GM12878 (cell line): ENCODE data around the gene CSTB. TPM values are rescaled to one million over a fixed set of nuclear protein-coding genes. Genes with fewer than 3 reads are reported as not detected.

Source experiments
- ATAC-seq: fragments of 200-7000 bp; cut with Tn5 transposase; 3 replicates; pipeline ENCODE4 v1.9.1; 2020; ENCODE audit warnings: mild to moderate bottlenecking, moderate library complexity
- BruUV-seq: library from RNA; stranded (reverse); fragments of 400-500 nt; replicated peaks from 2 replicates; lab custom pipeline; 2021; lab: Mats Ljungman, UMichigan
- CTCF ChIA-PET: fragments of 300-600 bp; sonication (Branson Sonifier 250); formaldehyde crosslinking; extraction: SDS; loops from one replicate; lab custom pipeline; 2021; ENCODE audit warnings: inconsistent platforms; lab: Yijun Ruan, JAX
- POLR2A ChIA-PET: fragments of 350-600 bp; formaldehyde crosslinking; extraction: SDS; loops from one replicate; lab custom pipeline; 2021; ENCODE audit warnings: inconsistent platforms; lab: Charles Lee
- RAD21 ChIA-PET: fragments of 300-600 bp; sonication (Branson Sonifier 250); formaldehyde crosslinking; loops from one replicate; lab custom pipeline; 2023; ENCODE audit warnings: antibody characterized with exemption; ENCODE audit not compliant: unreplicated experiment; lab: Charles Lee
- SMC1A ChIA-PET: fragments of 300-600 bp; sonication (Branson Sonifier 250); formaldehyde crosslinking; loops from one replicate; lab custom pipeline; 2023; ENCODE audit not compliant: unreplicated experiment, uncharacterized antibody; lab: Charles Lee
- DNase-seq: peaks from one replicate; pipeline ENCODE4 v3.0.0-alpha.2; 2011; ENCODE audit warnings: low read depth, low spot score
- FAIRE-seq: peaks from 3 replicates; lab custom pipeline; 2011; peaks lifted over from hg19 to GRCh38; lab: Jason Lieb, UNC
- H2AFZ ChIP-seq: 2 replicates; pipeline ENCODE4 v1.6.0; 2011; ENCODE audit warnings: low read depth, low read length, control low read depth; ENCODE audit not compliant: control insufficient read depth
- H3K27ac ChIP-seq: 2 replicates; pipeline ENCODE4 v1.5.1; 2011; ENCODE audit warnings: control low read depth; ENCODE audit not compliant: control insufficient read depth, insufficient read depth
- H3K27me3 ChIP-seq, 2 experiments: replicated peaks in 1 of 2; 2 replicates each; pipeline versions ENCODE4 v1.6.0 to v1.6.1; 2011; ENCODE audit warnings: low read length in 1 of 2; ENCODE audit not compliant: control insufficient read depth in 2 of 2, insufficient read depth in 2 of 2
- H3K36me3 ChIP-seq, 2 experiments: 2 replicates each; pipeline ENCODE4 v1.5.1; 2011; ENCODE audit warnings: low read length in 1 of 2; ENCODE audit not compliant: control insufficient read depth in 2 of 2, insufficient read depth in 2 of 2
- H3K4me1 ChIP-seq: 2 replicates; pipeline ENCODE4 v1.6.1; 2011; ENCODE audit warnings: mild to moderate bottlenecking, low read length, moderate library complexity, mixed read lengths; ENCODE audit not compliant: control insufficient read depth, insufficient read depth
- H3K4me2 ChIP-seq: 2 replicates; pipeline ENCODE4 v1.6.0; 2011; ENCODE audit warnings: control low read depth; ENCODE audit not compliant: control insufficient read depth, insufficient read depth
- H3K4me3 ChIP-seq: fragments of 200-600 bp; sonication (generic); 2 replicates; pipeline ENCODE4 v1.5.1; 2016
- H3K79me2 ChIP-seq: 2 replicates; pipeline ENCODE4 v1.6.0; 2011; ENCODE audit warnings: low read length; ENCODE audit not compliant: control insufficient read depth, insufficient read depth
- H3K9ac ChIP-seq: 2 replicates; pipeline ENCODE4 v1.8.0; 2011; ENCODE audit warnings: low read length, control low read depth, mixed read lengths; ENCODE audit not compliant: control insufficient read depth, insufficient read depth
- H3K9me3 ChIP-seq: replicated peaks from 3 replicates; pipeline ENCODE4 v1.5.1; 2011; ENCODE audit warnings: mild to moderate bottlenecking, low read length; ENCODE audit not compliant: control insufficient read depth, insufficient read depth
- H4K20me1 ChIP-seq: 2 replicates; pipeline ENCODE4 v1.6.0; 2011; ENCODE audit not compliant: control insufficient read depth, insufficient read depth
- ASH2L ChIP-seq: fragments of 300-600, 200-600 bp; sonication (generic); IDR thresholded peaks from 2 replicates; pipeline ENCODE4 v1.6.1; 2017; ENCODE audit warnings: low read depth, mild to moderate bottlenecking, borderline replicate concordance
- BCL11A ChIP-seq: IDR thresholded peaks from 2 replicates; pipeline ENCODE4 v1.6.1; 2011; ENCODE audit warnings: low read depth, low read length
- DPF2 ChIP-seq: fragments of 450-650 bp; IDR thresholded peaks from 2 replicates; pipeline ENCODE4 v1.6.1; 2017; ENCODE audit warnings: mild to moderate bottlenecking
- EED ChIP-seq: sonication (generic); IDR thresholded peaks from 2 replicates; pipeline ENCODE4 v1.6.1; 2016; ENCODE audit warnings: antibody characterized with exemption, low read depth
- EZH2 ChIP-seq: IDR thresholded peaks from 2 replicates; pipeline ENCODE4 v1.6.1; 2012; ENCODE audit warnings: low read depth, mild to moderate bottlenecking, control low read depth, inconsistent platforms, low read length, borderline replicate concordance; ENCODE audit not compliant: control insufficient read depth
- IKZF2 ChIP-seq, 2 experiments: fragments of 450-650 bp; IDR thresholded peaks; 2 replicates each; pipeline ENCODE4 v1.6.1; 2017; ENCODE audit warnings: mild to moderate bottlenecking in 2 of 2, moderate library complexity in 2 of 2
- MEF2A ChIP-seq: IDR thresholded peaks from 2 replicates; pipeline ENCODE4 v1.6.1; 2011; ENCODE audit warnings: low read depth, mild to moderate bottlenecking, low read length, moderate library complexity; ENCODE audit not compliant: insufficient read depth
- MTA3 ChIP-seq: IDR thresholded peaks from 2 replicates; pipeline ENCODE4 v1.6.1; 2012; ENCODE audit warnings: low read length, inconsistent platforms, borderline replicate concordance
- NRF1 ChIP-seq: conservative IDR thresholded peaks from 2 replicates; pipeline ENCODE4 v1.6.1; 2011; ENCODE audit warnings: mild to moderate bottlenecking, low read depth, low read length, improper control_type of control experiment
- TBL1XR1 ChIP-seq: IDR thresholded peaks from 2 replicates; pipeline ENCODE4 v1.6.1; 2012; ENCODE audit warnings: low read depth, low read length, improper control_type of control experiment
- WGBS: methylation state at CpG from one replicate; pipeline ENCODE4 v1.1.6; 2016; ENCODE audit warnings: low lambda C conversion rate; ENCODE audit not compliant: insufficient replicate concordance, insufficient coverage; ENCODE audit errors: missing lambda C conversion rate; 5-methylcytosine and 5-hydroxymethylcytosine counted together
- in situ Hi-C: fragments of 300-500 bp; cut with MboI; formaldehyde crosslinking; loops from 9 replicates; pipeline ENCODE4 v1.14.3; 2018; ENCODE audit warnings: mixed read lengths
- intact Hi-C: fragments of 100-400 bp; cut with micrococcal nuclease; formaldehyde crosslinking; loops from one replicate; pipeline ENCODE4 v1.14.2; 2022; ENCODE audit not compliant: unreplicated experiment
- polyA plus RNA-seq, 11 experiments: library from polyadenylated mRNA; depleted of rRNA in 4 of 11; unstranded in 6 of 11; stranded (reverse) in 5 of 11; fragments of >200 nt; fragmentation: Nextera tagmentation in 4 of 11; fragmentation: Illumina TruSeq in 1 of 11; extraction: Ambion mirVana in 4 of 11; extraction: Trizol in 1 of 11; gene quantifications; 1 replicate in 1 of 11; 2 replicates in 10 of 11; pipeline versions ENCODE4 v1.2.1 to v1.2.3, GENCODE V29; 2011 to 2016; ENCODE audit warnings: inconsistent platforms in 2 of 11, missing spikeins in 2 of 11, low read depth in 1 of 11
- total RNA-seq, 4 experiments: library from RNA; depleted of rRNA in 3 of 4; stranded (reverse); fragments of >200 nt in 3 of 4; fragmentation: Illumina TruSeq in 1 of 4; extraction: Trizol in 1 of 4; gene quantifications; 2 replicates each; pipeline versions ENCODE4 v1.2.1 to v1.2.3, GENCODE V29; 2013 to 2021
- TF ChIP-seq, protein P1 (sequence below): IDR thresholded peaks from 2 replicates; pipeline ENCODE4 v1.6.1; 2011; ENCODE audit warnings: borderline replicate concordance, low read depth, mild to moderate bottlenecking, moderate library complexity, mixed read lengths, low read length; ENCODE audit not compliant: insufficient read depth; ENCODE audit errors: extremely low read length

CSTB gene
- total and polyA plus RNA-seq, 10 of the 15 experiments (the other 5 are each of a cell fraction or from before 2014, with no cell fraction given): 12.5 to 82.7 (median 41.9) TPM

- Histone ChIP-seq H3K9me3 (no peaks in the 10 kb centered on the region; the same call in 2 of the 3 replicates), H3K4me2 (no peak overlapping the region), H3K27ac (no peak overlapping the region), H4K20me1 (no peaks in the 10 kb centered on the region), H3K4me3 (no peak overlapping the region), H3K4me1 (peaks cover 18% of the 10 kb centered on the region), H3K9ac (no peak overlapping the region), H3K27me3 (no peaks in the 10 kb centered on the region), H3K36me3 (no peaks in the 10 kb centered on the region), H3K79me2 (no peaks in the 10 kb centered on the region), H2AFZ (no peak overlapping the region)
- ATAC-seq: no peak
- RAD21 ChIA-PET: no interaction called here
- in situ Hi-C loops (no loop called here), intact Hi-C loops (no loop called here)
- CTCF ChIA-PET: no interaction called here
- no peak for FAIRE-seq
- DNase-seq: no peak
- SMC1A ChIA-PET: no interaction called here
- 37% methylated on average over 5 of the region's 27 CpGs for WGBS
- no TSS peak for BruUV-seq
- POLR2A ChIA-PET: no interaction called here
- no peak for TF ChIP-seq EED
- TF ChIP-seq IKZF2 (IDR thresholded peaks at IDR 0.05): no peak
- no peak for TF ChIP-seq DPF2
- TF ChIP-seq BCL11A: no peak
Observed at GRCh38 chr21:43815107-43815613, 39.1 kb upstream of the CSTB start.

DNA sequence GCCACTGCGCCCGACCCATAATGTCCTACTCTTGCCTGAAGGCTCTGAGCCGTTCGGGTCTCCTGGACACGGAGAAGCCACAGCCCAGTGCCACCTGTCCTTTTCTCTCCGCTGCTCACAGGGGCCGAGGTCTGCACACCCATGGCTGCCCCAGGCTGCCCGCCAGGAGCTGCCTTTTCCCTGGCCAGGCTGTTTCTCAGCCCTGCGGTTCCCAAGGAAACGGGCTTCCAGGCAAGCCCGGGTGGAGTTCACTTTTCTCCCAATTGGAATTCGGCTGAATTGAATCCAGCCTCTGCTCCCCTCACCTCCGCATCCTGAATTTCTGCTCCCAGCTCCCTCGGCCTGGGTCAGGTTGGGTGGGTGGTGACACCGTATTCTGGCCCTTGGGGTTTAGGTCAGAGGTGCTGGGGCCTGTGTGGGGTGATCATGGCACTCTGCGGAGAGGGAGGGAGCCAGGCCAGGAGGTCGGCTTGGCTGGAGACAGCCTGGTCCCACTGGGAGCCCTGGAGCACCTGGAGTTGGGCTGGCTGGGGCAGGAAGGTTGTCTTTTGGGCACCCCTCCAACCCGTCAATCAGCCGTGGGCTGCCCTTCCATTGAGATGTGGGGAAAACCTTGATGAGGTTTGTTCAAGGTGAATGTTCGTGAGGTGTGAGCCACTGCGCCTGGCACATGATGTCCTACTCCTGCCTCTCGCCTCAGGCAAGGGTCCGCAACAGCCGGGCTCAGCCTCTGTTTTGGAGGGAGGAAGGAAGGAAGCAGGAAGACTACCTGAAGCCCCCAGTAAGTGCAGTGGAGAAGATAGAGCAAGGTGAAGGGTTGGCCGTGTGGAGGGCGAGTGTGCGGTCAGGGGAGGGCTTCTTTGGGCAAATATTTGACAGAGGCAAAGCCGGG, 38.4 kb upstream of the CSTB start:
- no peak for FAIRE-seq
- intact Hi-C loops (no loop called here), in situ Hi-C loops (no loop called here)
- peaks cover 21% of the 10 kb centered on the region for H3K4me1 ChIP-seq
- DNase-seq: no peak
- WGBS: 67% methylated on average over 28 of the region's 28 CpGs
- no peak overlapping the region for H3K27ac ChIP-seq
- BruUV-seq: no TSS peak
- RAD21 ChIA-PET: no interaction called here
- no peak overlapping the region for H3K4me2 ChIP-seq
- CTCF ChIA-PET: interaction anchor here (2.1 kb wide), 1 partner anchor 161 kb away, joined by 10 read pairs; no protein-coding TSS in a partner anchor
- no peaks in the 10 kb centered on the region for H3K79me2 ChIP-seq
- ATAC-seq: no peak
- H3K36me3 ChIP-seq: no peaks in the 10 kb centered on the region
- POLR2A ChIA-PET: no interaction called here
- H3K9me3 ChIP-seq: no peaks in the 10 kb centered on the region; the same call in 2 of the 3 replicates
- TF ChIP-seq NRF1 (no peak), MTA3 (no peak), ASH2L (no peak), EZH2 (no peak), TBL1XR1 (no peak), MEF2A (no peak)
- TF ChIP-seq, protein P1, sequence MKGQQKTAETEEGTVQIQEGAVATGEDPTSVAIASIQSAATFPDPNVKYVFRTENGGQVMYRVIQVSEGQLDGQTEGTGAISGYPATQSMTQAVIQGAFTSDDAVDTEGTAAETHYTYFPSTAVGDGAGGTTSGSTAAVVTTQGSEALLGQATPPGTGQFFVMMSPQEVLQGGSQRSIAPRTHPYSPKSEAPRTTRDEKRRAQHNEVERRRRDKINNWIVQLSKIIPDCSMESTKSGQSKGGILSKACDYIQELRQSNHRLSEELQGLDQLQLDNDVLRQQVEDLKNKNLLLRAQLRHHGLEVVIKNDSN: no peak
- H3K27me3 ChIP-seq: no peaks in the 10 kb centered on the region
- no peaks in the 10 kb centered on the region for H4K20me1 ChIP-seq
- no peak overlapping the region for H3K4me3 ChIP-seq
- H3K9ac ChIP-seq: no peak overlapping the region
- no peak overlapping the region for H2AFZ ChIP-seq
- SMC1A ChIA-PET: no interaction called here
